Suprapubic skin (tissue), 4 donors: ENCODE data around the gene CRYBB2.

Source experiments
- POLR2A ChIP-seq, 2 donors: fragments of 450-650 bp; IDR thresholded peaks; one replicate each; pipeline ENCODE4 v1.6.1; 2017; ENCODE audit warnings: antibody characterized with exemption in 2 of 2, mild to moderate bottlenecking in 2 of 2, moderate library complexity in 2 of 2
- POLR2AphosphoS5 ChIP-seq, 3 donors: sonication (generic); formaldehyde crosslinking; IDR thresholded peaks; one replicate each; pipeline ENCODE4 v1.6.1; 2017; ENCODE audit warnings: antibody characterized with exemption in 3 of 3
- TF ChIP-seq, protein P1 (sequence below), 2 donors: fragments of 200-600 bp in 1 of 2; fragments of 450-650 bp in 1 of 2; sonication (generic) in 1 of 2; IDR thresholded peaks; one replicate each; pipeline ENCODE4 v1.5.1; 2016 to 2019; ENCODE audit warnings: antibody characterized with exemption in 2 of 2, mild to moderate bottlenecking in 1 of 2, moderate library complexity in 1 of 2

DNA sequence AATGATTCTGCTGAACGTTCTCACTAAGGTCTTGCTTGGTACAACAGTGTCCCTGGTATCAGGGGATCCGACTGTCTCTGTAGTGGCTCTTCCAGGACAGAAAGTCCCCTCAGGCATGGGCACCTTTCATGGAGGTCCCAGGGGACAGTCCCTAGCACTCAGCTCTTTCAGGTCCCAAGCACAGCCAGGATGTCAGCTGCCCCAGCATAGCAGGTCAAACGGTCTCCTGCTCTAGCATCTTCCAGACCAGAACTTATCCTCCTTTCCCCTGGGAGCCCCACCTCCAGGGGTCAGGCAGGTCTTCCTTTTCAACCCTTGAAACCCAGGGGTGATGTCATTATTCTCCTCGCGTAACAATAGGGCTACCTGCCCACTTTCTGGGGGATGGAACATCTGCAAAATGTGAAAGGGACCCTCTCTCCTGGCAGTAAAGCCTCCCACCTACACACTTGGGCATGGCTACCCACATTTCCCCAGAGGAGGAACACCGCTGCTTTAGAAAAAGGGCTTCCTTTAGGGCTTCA is 44.5 kb upstream of the CRYBB2 start:
- TF ChIP-seq POLR2A (IDR thresholded peaks at IDR 0.05) = no peak
- TF ChIP-seq, protein P1, sequence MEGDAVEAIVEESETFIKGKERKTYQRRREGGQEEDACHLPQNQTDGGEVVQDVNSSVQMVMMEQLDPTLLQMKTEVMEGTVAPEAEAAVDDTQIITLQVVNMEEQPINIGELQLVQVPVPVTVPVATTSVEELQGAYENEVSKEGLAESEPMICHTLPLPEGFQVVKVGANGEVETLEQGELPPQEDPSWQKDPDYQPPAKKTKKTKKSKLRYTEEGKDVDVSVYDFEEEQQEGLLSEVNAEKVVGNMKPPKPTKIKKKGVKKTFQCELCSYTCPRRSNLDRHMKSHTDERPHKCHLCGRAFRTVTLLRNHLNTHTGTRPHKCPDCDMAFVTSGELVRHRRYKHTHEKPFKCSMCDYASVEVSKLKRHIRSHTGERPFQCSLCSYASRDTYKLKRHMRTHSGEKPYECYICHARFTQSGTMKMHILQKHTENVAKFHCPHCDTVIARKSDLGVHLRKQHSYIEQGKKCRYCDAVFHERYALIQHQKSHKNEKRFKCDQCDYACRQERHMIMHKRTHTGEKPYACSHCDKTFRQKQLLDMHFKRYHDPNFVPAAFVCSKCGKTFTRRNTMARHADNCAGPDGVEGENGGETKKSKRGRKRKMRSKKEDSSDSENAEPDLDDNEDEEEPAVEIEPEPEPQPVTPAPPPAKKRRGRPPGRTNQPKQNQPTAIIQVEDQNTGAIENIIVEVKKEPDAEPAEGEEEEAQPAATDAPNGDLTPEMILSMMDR (IDR thresholded peaks at IDR 0.05) = no peak
- TF ChIP-seq POLR2AphosphoS5 (IDR thresholded peaks at IDR 0.05) = no peak
